C4-2B (cell line): ENCODE results near the gene PLCB4.

Experiments used
- ZFX ChIP-seq: fragments of 450-650 bp; IDR thresholded peaks from 2 replicates; pipeline ENCODE4 v1.6.1; 2017
- TF ChIP-seq, protein P1 (sequence below): fragments of 450-650 bp; conservative IDR thresholded peaks from 2 replicates; pipeline ENCODE4 v1.5.1; 2017; ENCODE audit warnings: mild to moderate bottlenecking

DNA sequence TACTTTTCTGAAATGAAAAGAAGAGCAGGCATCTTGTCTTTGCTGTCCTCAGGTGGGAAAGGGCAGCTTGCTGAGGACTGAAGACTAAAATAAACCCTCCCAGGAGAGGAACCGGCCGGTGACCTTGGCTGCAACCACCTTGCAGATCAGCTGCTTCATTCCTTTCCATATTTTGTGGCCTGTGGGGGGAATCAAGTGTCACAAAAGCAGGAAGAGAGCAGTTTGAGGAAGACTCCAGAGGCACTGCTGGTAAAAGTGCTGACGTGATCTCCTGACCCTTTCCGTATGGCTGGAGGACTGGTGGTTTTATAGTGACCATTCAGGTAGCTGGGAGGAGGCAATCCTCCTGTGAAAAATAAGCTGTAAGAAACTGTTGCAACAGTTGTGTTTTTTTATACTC is 157.0 kb downstream of the PLCB4 start:
- TF ChIP-seq, protein P1, sequence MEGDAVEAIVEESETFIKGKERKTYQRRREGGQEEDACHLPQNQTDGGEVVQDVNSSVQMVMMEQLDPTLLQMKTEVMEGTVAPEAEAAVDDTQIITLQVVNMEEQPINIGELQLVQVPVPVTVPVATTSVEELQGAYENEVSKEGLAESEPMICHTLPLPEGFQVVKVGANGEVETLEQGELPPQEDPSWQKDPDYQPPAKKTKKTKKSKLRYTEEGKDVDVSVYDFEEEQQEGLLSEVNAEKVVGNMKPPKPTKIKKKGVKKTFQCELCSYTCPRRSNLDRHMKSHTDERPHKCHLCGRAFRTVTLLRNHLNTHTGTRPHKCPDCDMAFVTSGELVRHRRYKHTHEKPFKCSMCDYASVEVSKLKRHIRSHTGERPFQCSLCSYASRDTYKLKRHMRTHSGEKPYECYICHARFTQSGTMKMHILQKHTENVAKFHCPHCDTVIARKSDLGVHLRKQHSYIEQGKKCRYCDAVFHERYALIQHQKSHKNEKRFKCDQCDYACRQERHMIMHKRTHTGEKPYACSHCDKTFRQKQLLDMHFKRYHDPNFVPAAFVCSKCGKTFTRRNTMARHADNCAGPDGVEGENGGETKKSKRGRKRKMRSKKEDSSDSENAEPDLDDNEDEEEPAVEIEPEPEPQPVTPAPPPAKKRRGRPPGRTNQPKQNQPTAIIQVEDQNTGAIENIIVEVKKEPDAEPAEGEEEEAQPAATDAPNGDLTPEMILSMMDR, result no peak
- no peak for TF ChIP-seq ZFX
